Activated CD4-positive, alpha-beta T cell treated with anti-CD3 and anti-CD28 coated beads for 1 hour (primary cell): ENCODE data around the gene PCDHA2.
"Not testable (repeated sequence)": the region's sequence is repeated elsewhere in the genome, so short reads cannot be mapped to it uniquely, and the experiment has no call there.

ENCODE experiments used
- DNase-seq: peaks from one replicate; pipeline ENCODE4 v3.0.0-alpha.2; 2020

The PCDHA2 gene

DNA sequence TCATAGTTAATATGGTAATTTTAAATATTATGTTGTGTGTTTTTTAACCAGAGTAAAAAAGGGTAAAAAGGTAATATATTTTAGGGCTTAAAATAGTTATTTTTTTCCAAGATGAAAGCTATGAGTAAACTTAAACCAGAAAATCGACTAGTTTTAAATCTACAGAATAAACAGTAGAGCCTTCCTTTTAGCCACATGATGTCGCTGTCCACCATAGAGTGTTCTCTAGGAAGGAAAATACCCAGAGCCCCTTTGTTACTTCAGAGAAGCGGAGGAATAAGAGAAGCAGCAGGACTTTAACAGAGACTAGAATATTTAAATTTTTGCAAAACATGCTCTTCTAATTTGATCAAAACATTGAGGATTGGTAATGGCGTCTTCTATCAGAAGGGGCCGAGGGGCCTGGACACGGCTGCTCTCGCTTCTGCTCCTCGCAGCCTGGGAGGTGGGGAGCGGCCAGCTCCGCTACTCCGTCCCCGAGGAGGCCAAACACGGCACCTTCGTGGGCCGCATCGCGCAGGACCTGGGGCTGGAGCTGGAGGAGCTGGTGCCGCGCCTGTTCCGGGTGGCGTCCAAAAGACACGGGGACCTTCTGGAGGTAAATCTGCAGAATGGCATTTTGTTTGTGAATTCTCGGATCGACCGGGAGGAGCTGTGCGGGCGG is at the start of gene PCDHA2:
Gene PCDHA2, plus strand, starts transcription at position 258 of the 664 bp plus-strand sequence.
- no peak for DNase-seq

DNA sequence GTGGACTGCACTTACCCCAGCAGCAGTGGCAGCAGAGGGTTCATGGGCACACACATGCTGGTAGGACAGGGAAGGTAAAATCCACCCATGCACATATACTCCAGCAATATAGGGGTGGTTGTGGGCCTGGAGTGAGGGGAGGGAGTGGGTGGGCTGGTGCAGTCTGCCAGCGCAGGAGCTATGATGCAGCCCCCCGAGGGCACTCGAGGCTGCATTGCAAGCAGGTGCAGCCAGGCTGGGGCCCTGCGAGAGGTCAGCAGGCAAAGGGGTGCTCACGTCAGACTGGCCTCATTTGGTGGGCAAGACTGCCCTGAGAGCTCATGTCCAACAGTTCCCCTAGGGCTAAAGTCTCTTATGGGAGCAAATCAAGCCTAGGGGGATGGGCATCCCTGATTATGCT is 41.1 kb upstream of the PCDHA2 start:
- no peak for DNase-seq

DNA sequence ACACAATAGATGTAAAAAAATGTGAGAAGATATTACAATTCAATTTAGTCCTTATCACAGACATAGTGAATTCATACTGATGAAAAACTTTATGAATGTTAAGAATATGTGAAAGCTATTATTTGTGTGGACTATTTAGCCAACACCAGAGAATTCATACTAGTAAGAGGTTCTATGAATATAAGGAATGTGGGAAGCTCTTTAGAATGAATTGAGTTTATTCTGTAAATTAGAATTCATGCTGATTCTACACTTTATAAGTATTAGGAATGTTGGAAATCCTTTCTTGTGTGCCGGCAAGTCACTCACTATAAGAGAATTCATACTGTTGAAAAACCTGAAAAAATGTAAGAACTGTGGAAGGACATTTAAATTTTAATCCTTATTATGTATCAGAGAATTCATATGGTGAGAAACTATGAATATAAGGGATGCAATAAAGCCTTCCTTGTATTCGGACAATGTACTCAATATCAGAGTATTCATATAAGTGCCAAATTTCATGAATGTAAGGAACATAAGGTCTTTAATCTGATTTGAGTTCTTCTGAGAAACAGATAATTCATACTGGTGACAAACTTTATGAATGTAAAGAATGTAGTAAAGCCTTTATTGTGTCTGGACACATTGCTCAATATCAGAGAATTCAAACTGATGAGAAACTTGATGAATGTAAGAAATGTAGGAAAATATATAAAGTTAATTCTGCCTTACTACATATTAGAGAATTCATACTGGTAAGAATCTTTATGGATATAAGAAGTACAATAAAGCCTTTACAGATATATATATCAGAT is 30.3 kb upstream of the PCDHA2 start:
- DNase-seq = no peak

DNA sequence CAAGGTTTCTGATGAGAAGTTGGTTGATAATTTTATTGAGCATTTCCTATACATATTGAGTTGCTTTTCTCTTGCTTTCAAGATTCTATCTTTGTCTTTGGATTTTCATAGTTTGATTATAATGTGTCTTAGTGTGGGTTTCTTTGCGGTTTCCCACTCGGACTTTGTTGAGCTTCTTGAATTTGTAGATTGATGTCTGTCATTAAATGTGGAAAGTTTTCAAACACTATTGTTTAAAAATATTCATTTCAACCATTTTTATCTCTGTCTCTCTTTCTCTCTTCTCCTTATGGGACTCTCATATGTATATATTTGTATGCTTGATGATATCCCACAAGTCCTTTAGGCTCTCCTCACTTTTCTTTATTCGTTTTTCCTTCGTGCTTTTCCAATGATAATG is 27.2 kb upstream of the PCDHA2 start:
- DNase-seq = no peak

DNA sequence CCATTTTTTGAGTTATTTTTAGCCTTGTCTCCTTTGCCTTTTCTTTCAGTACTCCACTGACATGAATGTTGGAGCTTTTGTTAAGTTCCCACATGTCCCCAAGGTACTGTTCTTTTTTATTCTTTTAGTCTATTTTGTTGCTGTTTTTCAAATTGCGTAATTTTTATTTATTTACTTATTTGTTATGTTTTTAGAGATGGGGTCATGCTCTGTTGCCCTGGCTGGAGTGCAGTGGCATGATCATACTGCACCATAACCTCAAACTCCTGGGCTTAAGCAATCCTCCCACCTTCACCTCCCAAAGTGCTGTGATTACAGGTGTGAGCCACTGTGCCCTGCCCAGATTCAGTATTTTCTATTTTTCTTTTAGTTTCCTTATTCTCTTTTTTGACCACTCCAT is 14.1 kb upstream of the PCDHA2 start:
- DNase-seq = no peak

DNA sequence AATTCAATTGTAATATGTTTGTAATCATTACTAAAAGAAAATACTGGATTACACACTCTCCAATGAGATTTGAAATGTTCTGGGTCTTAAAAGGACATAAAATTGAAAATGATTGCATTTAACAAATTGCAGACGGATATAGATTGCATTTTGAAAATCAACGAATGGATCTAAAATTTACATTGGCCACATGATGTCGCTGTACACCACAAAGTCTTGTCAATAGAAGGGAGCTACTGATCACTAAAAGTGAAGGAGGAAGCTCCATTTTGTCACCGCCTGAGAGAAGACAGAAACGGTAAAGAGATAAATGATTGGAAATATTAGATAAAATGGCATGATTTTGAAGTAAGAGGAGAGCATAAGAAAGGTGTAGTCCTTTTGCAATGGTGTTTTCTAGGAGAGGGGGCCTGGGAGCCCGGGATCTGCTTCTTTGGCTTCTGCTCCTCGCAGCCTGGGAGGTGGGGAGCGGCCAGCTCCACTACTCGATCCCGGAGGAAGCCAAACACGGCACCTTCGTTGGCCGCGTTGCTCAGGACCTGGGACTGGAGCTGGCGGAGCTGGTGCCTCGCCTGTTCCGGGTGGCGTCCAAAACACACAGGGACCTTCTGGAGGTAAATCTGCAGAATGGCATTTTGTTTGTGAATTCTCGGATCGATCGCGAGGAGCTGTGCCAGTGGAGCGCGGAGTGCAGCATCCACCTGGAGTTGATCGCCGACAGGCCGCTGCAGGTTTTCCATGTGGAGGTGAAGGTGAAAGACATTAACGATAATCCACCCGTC is 8.6 kb upstream of the PCDHA2 start, which contains the start of gene PCDHA1:
Gene PCDHA1, plus strand, starts transcription at position 236 of the 782 bp plus-strand sequence.
- no peak for DNase-seq

DNA sequence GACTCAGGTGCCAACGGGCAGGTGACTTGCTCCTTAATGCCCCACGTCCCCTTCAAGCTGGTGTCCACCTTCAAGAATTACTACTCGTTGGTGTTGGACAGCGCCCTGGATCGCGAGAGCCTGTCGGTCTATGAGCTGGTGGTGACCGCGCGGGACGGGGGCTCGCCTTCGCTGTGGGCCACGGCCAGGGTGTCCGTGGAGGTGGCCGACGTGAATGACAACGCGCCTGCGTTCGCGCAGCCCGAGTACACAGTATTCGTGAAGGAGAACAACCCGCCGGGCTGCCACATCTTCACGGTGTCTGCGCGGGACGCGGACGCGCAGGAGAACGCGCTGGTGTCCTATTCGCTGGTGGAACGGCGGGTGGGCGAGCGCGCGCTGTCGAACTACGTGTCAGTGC is 7.2 kb upstream of the PCDHA2 start:
- DNase-seq = not testable (repeated sequence)

DNA sequence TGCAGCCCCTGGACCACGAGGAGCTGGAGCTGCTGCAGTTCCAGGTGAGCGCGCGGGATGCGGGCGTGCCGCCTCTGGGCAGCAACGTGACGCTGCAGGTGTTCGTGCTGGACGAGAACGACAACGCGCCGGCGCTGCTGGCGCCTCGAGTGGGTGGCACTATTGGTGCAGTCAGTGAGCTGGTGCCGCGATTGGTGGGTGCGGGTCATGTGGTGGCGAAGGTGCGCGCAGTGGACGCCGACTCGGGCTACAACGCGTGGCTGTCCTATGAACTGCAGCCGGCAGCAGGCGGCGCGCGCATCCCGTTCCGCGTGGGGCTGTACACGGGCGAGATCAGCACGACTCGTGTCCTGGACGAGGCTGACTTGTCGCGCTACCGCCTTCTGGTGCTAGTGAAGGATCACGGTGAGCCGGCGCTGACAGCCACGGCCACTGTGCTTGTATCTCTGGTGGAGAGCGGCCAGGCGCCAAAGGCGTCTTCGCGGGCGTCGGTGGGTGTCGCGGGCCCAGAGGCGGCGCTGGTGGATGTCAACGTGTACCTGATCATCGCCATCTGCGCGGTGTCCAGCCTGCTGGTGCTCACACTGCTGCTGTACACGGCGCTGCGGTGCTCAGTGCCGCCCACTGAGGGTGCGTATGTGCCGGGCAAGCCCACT is 6.7 kb upstream of the PCDHA2 start:
- DNase-seq = not testable (repeated sequence)

DNA sequence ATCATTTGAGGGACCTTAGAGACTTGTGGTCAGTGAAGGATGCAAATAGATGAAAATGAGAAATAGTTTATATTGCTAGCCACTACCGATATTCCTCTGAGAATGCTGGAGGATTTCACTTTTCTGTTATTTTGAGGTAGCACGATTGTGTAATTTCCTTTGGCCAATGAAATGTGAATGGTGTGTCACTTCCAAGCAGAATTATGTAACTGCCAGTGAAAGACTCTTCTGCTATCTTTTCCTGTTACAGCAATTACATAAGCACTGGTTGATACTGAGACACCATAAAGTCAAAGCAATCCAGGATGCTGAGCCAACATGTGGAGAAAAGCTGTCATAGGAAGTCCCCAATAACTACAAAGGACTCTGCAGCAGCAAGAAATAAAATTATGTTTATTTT is 3.6 kb upstream of the PCDHA2 start:
- no peak for DNase-seq

DNA sequence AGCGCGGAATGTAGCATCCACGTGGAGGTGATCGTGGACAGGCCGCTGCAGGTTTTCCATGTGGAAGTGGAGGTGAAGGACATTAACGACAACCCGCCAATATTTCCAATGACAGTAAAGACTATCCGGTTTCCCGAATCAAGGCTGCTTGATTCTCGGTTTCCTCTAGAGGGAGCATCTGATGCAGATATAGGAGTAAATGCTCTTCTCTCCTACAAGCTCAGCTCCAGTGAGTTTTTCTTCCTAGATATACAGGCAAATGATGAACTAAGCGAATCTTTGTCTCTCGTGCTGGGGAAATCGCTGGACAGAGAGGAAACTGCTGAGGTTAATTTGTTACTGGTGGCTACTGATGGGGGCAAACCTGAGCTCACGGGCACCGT is 598 bp downstream of the PCDHA2 start:
- DNase-seq = no peak

DNA sequence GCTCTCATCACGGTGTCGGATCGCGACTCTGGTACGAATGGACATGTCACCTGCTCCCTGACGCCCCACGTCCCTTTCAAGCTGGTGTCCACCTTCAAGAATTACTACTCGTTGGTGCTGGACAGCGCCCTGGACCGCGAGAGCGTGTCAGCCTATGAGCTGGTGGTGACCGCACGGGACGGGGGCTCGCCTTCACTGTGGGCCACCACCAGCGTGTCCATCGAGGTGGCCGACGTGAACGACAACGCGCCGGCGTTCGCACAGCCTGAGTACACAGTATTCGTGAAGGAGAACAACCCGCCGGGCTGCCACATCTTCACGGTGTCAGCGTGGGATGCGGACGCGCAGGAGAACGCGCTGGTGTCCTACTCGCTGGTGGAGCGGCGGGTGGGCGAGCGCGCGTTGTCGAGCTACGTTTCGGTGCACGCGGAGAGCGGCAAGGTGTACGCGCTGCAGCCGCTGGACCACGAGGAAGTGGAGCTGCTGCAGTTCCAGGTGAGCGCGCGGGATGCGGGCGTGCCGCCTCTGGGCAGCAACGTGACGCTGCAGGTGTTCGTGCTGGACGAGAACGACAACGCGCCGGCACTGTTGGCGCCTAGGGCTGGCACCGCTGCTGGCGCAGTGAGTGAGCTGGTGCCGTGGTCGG is 1.5 kb downstream of the PCDHA2 start:
- DNase-seq = not testable (repeated sequence)

DNA sequence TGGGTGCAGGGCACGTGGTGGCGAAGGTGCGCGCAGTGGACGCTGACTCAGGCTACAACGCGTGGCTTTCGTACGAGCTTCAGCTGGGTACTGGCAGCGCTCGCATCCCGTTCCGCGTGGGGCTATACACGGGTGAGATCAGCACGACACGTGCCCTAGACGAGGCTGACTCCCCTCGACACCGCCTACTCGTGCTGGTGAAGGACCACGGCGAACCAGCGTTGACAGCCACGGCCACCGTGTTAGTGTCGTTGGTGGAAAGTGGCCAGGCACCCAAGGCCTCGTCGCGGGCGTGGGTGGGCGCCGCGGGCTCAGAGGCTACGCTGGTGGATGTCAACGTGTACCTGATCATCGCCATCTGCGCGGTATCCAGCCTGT is 2.1 kb downstream of the PCDHA2 start:
- DNase-seq = no peak

DNA sequence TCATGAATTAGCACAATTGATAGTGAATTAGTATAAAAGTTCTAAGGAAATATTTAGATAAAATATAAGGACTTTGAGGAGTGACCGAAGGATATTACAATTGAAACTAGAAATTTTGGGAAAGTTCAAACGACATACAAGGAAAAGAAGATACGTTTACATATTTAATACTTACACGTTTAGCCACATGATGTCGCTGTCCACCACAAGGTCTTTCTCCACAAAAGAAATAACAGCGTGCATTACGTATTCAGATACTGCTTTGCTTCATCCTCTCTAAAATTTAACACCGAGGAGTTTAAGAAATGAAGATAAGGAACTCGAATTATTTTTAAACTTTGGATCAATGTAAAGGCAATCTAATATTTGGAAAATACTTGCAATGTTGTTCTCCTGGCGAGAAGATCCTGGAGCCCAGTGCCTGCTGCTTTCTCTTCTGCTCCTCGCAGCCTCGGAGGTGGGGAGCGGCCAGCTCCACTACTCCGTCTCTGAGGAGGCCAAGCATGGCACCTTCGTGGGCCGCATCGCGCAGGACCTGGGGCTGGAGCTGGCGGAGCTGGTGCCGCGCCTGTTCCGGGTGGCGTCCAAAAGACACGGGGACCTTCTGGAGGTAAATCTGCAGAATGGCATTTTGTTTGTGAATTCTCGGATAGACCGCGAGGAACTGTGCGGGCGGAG is 6.3 kb downstream of the PCDHA2 start, which contains the start of gene PCDHA3:
Gene PCDHA3, plus strand, starts transcription at position 242 of the 678 bp plus-strand sequence.
- DNase-seq = no peak

DNA sequence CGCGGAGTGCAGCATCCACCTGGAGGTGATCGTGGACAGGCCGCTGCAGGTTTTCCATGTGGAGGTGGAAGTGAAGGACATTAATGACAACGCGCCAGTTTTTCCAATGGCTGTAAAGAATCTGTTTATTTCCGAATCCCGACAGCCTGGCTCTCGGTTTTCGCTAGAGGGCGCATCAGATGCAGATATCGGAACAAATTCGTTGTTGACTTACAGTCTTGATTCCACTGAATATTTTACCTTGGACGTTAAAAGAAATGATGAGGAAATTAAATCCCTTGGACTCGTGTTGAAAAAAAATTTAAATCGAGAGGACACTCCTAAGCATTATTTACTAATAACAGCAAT is 6.8 kb downstream of the PCDHA2 start:
- no peak for DNase-seq

DNA sequence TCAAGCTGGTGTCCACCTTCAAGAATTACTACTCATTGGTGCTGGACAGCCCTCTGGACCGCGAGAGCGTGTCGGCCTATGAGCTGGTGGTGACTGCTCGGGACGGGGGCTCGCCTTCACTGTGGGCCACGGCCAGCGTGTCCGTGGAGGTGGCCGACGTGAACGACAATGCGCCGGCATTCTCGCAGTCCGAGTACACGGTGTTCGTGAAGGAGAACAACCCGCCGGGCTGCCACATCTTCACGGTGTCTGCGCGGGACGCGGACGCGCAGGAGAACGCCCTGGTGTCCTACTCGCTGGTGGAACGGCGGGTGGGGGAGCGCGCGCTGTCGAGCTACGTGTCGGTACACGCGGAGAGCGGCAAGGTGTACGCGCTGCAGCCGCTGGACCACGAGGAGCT is 7.7 kb downstream of the PCDHA2 start:
- DNase-seq = not testable (repeated sequence)

DNA sequence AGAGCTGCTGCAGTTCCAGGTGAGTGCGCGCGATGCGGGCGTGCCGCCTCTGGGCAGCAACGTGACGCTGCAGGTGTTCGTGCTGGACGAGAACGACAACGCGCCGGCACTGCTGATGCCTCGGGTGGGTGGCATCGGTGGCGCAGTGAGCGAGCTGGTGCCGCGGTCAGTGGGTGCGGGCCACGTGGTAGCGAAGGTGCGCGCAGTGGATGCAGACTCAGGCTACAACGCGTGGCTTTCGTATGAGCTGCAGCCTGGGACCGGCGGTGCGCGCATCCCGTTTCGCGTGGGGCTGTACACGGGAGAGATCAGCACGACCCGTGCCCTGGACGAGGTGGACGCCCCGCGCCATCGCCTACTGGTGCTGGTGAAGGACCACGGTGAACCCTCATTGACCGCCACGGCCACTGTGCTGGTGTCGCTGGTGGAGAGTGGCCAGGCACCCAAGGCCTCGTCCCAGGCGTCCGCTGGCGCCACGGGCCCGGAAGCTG is 8.2 kb downstream of the PCDHA2 start:
- DNase-seq = no peak

DNA sequence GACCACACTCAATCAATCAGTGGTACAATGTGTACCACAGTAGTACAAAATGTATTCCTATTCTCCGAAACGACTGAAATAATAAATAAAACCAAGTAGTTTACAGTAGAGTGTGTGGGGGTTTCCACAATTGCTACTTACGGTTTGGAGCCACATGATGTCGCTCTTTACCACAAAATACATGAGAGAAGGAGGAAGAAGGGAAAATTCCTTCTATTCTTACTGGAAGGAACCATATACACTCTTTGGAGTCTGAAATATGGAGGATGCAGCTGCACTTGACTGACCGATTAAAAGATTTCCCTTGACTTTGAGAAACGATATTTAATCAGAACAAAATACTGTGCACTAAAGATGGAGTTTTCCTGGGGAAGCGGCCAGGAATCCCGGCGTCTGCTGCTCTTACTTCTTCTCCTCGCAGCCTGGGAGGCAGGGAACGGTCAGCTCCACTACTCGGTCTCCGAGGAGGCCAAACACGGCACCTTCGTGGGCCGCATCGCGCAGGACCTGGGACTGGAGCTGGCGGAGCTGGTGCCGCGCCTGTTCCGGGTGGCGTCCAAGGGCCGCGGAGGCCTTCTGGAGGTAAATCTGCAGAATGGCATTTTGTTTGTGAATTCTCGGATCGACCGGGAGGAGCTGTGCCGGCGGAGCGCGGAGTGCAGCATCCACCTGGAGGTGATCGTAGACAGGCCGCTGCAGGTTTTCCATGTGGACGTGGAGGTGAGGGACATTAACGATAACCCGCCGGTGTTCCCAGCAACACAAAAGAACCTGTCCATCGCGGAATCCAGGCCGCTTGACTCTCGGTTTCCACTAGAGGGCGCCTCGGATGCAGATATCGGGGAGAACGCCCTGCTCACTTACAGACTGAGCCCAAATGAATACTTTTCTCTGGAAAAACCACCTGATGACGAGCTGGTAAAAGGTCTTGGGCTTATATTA is 12.5 kb downstream of the PCDHA2 start, which contains the start of gene PCDHA4:
Gene PCDHA4, plus strand, starts transcription at position 235 of the 942 bp plus-strand sequence.
- DNase-seq = no peak

DNA sequence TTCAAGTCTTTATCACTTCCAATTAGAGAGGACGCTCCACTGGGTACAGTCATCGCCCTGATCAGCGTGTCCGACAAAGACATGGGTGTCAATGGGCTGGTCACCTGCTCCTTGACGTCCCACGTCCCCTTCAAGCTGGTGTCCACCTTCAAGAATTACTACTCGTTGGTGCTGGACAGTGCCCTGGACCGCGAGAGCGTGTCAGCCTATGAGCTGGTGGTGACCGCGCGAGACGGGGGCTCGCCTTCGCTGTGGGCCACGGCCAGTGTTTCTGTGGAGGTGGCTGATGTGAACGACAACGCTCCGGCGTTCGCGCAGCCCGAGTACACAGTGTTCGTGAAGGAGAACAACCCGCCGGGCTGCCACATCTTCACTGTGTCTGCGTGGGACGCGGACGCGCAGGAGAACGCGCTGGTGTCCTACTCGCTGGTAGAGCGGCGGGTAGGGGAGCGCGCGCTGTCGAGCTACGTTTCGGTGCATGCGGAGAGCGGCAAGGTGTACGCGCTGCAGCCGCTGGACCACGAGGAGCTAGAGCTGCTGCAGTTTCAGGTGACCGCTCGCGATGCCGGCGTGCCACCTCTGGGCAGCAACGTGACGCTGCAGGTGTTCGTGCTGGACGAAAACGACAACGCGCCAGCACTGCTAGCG is 13.7 kb downstream of the PCDHA2 start:
- not testable (repeated sequence) for DNase-seq

DNA sequence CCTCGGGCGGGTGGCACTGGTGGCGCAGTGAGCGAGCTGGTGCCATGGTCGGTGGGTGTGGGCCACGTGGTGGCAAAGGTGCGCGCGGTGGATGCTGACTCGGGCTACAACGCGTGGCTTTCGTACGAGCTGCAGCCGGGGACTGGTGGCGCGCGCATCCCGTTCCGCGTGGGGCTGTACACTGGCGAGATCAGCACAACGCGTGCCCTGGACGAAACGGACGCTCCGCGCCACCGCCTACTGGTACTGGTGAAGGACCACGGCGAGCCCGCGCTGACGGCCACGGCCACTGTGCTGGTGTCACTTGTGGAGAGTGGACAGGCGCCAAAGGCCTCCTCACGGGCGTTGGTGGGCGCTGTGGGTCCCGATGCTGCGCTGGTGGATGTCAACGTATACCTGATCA is 14.2 kb downstream of the PCDHA2 start:
- DNase-seq = no peak
